Nucleus accumbens (tissue), 56 donors: ENCODE measurements around the gene PSMA4.
"Not testable (repeated sequence)": the region's sequence is repeated elsewhere in the genome, so short reads cannot be mapped to it uniquely, and the experiment has no call there.

ENCODE experiments used
- DNase-seq, 56 donors: peaks; one replicate each; lab custom pipeline; 2025; lab: John Stamatoyannopoulos, UW

The PSMA4 gene

GRCh38 chr15:78550194-78550593 lies 9.9 kb downstream of the PSMA4 start:
- no peak for DNase-seq

GRCh38 chr15:78550815-78551214 lies 10.6 kb downstream of the PSMA4 start:
- DNase-seq: no peak

GRCh38 chr15:78551902-78552301 lies 11.7 kb downstream of the PSMA4 start:
- no peak for DNase-seq

GRCh38 chr15:78552597-78552996 lies 12.4 kb downstream of the PSMA4 start:
- no peak for DNase-seq

GRCh38 chr15:78560201-78560600 lies 20.0 kb downstream of the PSMA4 start:
- not testable (repeated sequence) for DNase-seq

- no peak for DNase-seq
These were observed 21.2 kb downstream of the PSMA4 start for GRCh38 chr15:78561490-78561889.

- DNase-seq: no peak
These were observed 22.8 kb downstream of the PSMA4 start for GRCh38 chr15:78563092-78563491.

- no peak for DNase-seq
These were observed 24.5 kb downstream of the PSMA4 start for GRCh38 chr15:78564743-78565096.

GRCh38 chr15:78565097-78565950 lies 25.1 kb downstream of the PSMA4 start, which contains the start of gene CHRNA5:
Gene CHRNA5 (plus strand): TSS chr15:78565520. CDS start chr15:78565720, 200 bp downstream.
- peak in 25 of 56 donors; percentile 2 to 73 (median 11) for DNase-seq

- no peak for DNase-seq
These were observed 25.9 kb downstream of the PSMA4 start for GRCh38 chr15:78565951-78566774.

- DNase-seq: no peak
These were observed 27.3 kb downstream of the PSMA4 start for GRCh38 chr15:78567531-78567930.

GRCh38 chr15:78570710-78571109 lies 30.5 kb downstream of the PSMA4 start:
- no peak for DNase-seq

GRCh38 chr15:78571382-78571781 lies 31.1 kb downstream of the PSMA4 start:
- DNase-seq: no peak

- DNase-seq: no peak
These were observed 33.2 kb downstream of the PSMA4 start for GRCh38 chr15:78573416-78573815.

GRCh38 chr15:78574944-78575343 lies 34.7 kb downstream of the PSMA4 start:
- DNase-seq: no peak

- DNase-seq: no peak
These were observed 57.3 kb downstream of the PSMA4 start for GRCh38 chr15:78597583-78597982.

GRCh38 chr15:78598348-78598747 lies 58.1 kb downstream of the PSMA4 start:
- DNase-seq: no peak

GRCh38 chr15:78599189-78599588 lies 58.9 kb downstream of the PSMA4 start:
- DNase-seq: no peak
